ENCODE data around the gene LRRC47.
"Not testable (repeated sequence)": the region's sequence is repeated elsewhere in the genome, so short reads cannot be mapped to it uniquely, and the experiment has no call there.

Gene LRRC47

DNA sequence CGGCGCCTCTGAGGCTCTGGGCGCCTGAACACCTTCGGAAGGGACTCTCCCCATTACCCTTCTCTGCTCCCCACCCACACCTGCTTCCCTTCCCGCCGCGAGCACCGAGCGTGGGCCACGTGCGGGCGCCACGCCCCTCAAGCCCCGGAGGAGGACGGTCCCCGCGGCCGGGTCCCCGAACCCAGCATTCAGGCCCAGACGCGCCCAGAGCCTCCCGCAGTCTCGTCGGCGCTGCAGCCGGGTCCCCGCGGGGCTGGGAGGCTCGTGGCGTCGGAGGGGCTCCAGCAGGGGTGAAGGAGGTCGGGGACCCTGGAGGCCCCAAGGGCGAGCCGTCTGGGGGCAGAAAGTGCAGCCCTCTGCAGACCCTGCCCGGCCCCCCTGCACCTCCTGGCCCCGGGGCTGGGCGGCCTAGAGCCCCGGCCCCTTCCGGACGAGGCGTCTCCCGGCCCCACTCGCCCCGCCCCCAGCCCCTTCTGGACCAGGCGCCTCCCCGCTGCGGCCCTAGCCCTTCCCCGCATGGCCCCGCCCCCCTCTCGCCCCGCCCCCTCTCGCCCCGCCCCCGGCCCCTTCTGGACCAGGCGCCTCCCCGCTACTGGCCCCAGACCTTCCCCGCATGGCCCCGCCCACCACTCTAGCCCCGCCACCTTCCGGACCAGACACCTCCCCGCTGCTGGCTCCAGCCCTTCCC is 24.1 kb downstream of the LRRC47 start:
- ATAC-seq = peak; percentile 81
- DNase-seq = peak; percentile 90

DNA sequence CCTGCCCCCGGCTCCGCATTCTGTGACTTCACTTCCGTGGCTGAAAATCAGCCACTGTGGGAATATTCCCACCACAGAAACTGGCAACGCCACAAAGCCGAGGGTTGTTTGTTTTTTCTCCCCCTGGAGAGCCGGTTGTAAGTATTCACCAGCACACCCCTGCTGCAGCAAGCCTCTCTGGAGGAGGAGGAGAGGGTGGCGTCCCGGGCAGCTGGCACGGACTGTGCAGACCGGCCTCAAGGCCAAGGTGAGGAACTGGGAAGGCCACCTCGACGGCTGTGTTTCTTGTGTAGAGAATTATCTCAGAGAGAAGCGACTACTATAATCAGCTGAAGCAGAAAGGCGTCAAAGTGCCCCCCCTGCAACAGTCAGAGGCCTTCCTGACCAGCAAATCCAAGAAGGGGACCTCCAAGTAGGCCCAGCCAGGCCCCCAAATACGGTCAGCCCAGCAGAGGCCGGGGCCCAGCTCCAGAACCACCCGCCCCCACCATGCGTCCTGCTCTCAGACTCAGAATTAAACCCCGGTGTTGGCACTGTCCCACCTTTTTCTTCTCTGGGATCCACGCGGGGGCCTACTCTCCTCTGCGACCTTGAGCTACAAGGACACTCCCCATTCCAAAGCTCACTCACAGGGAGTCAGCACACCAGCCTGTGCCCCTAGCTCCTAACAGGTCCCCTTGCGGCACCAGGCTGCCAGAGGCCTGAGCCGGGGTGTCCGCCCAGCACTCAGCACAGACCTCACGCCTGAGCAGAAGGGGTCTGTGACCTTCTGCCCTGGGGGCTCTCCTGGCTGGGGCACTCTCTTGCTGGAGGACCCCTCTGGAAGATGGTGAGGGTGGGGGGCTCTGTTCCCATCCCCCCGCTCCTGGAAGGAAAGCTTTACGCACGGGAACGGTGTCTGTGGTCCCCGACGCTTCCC is 24.9 kb downstream of the LRRC47 start:
- ATAC-seq (no peak), DNase-seq (no peak)

DNA sequence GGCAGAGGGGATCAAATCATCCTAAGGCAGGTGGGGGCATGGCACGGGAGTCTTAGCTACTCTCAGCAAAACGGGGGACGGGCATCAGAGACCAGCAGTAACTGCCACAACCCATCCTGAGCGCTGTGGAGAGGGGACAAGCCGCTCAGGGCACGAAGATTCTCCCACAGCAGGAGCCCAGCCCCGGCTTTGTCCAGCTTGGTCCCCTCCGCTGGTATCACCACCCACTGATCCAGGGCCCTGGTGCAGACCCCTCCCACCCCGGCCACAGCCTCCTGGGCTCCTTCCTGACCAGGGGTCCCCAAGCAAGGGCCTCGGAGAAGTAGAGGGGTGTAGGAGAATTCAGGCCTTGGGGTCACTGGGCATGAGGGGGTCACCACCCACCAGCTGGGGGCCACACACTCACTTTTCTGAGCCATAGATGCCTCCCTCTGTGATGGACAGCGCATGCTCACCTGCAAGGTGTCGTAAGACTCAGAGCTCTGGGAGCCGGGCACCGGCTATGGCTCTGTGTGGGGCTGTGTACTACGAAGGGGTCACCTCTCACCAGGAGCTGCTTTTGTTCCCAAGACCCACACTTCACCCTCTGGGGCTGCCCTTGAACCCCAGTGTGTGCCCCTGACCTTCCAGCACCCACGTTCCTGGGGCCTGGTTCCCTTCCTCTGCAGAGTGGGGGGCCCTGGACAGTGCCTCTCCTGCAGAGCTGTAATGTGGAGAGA is 26.1 kb downstream of the LRRC47 start:
- no peak for DNase-seq
- ATAC-seq = no peak

DNA sequence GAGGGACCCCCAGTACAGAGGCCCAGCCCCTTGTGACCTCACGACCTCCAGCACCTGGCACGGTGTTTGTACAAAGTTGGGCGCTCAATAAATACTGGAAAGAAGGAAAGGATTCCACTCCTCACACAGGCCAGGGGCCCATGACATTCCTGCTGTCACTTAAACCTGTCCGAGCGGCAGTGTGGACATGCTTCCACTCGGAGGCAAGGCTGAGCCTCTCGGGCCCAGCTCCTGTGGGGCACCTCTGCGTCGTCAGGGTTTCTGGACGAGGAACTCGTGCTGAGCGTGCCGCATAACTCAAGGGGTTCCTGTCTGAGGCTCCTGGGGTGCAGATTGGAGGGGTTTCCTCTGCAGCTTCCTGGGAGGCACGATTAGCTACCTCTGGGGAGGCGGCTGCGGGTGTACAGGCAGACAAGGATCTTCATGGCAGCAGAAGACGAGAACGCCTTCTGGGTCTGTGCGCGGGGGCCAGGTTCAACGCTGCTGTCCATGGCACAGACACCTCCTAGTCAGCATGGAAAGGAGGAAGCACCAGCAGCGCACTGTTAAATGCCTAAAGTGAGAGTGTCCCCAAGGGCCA is 27.4 kb downstream of the LRRC47 start:
- no peak for ATAC-seq

DNA sequence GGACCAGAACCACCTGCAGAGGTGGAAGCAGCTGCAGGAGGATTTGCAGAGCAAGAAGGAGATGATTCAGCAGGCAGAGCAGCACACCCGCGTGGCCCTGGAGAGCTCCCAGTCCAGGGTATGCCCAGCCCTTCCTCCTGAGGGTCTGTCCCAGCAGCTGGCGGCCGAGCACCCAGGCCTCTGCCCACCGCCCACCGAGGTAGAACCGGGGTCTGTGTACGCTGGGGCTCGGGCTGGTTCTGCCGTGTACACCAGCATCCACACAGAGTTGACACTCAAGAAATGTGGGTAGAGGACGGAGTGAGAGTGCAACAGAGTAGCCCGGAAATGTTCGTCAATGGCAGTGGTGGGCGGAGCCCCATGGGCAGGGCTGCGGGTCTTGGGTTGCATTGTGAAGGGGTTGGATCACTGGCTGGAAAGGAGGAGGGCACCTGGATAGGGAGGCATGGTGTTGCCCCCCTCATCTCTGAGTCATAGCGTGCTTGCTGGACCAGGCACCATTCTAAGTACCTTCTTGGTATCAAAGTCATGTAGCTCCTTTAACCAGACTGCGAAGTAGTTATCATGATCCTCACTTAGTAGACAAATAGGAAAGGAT is 28.9 kb downstream of the LRRC47 start:
- ATAC-seq (no peak), DNase-seq (no peak)

More for the DNA sequence above, 27.4 kb downstream of the LRRC47 start:
- DNase-seq = no peak

DNA sequence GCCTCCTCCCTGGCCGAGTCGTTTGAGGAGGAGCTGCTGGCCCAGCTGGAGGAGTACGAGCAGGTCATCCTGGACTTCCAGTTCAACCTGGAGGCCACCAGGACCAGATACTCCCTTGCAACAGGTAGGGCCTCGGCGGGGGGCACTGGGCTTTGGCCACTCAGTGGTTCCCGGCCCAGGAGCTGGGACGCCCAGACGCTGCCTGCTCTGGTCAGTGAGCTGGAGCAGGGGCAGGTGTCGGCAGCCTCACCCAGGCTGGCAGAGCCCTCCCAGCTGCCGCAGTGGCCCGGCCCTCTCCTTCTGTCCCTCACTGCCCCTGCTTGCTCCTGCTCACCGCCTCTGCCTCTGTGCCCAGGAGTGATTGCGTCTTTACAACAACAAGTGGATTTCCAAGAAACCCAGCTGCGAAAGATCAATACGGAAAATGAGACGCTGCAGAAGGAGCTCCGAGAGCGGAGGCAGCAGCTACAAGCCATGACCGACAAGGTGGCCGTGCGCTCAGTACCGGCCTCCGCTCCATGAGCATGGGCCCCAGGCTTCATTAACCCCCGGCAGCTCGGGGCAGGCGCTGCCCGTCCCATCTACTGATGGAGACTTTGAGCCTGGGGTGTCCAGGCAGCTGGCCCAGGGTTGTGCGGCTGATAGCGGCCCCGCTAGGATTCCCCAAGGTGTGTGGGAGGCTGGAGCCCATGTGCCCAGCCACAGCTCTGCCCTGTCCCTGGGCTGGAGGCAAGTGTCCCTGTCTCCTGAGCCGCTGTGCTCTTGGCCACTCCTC is 32.8 kb downstream of the LRRC47 start:
- DNase-seq = no peak
- no peak for ATAC-seq

DNA sequence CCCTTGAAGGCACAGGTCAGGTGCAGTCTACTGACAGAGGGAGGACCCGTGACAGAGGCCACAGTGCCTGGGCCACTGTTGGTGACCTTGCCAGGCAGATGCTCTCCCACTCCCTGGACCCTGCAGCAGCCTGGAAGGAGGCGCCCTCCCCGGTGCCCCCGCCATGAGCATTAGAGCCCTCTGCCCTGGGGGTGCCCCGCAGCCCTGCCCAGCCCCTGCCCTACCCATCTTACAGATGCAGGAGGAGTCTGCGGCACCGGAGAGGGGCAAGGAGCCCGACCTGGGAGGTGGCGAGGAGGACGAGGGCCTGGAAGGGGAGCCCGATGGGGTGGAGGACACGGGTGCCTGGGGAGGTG is 33.4 kb downstream of the LRRC47 start:
- no peak for DNase-seq
- no peak for ATAC-seq

DNA sequence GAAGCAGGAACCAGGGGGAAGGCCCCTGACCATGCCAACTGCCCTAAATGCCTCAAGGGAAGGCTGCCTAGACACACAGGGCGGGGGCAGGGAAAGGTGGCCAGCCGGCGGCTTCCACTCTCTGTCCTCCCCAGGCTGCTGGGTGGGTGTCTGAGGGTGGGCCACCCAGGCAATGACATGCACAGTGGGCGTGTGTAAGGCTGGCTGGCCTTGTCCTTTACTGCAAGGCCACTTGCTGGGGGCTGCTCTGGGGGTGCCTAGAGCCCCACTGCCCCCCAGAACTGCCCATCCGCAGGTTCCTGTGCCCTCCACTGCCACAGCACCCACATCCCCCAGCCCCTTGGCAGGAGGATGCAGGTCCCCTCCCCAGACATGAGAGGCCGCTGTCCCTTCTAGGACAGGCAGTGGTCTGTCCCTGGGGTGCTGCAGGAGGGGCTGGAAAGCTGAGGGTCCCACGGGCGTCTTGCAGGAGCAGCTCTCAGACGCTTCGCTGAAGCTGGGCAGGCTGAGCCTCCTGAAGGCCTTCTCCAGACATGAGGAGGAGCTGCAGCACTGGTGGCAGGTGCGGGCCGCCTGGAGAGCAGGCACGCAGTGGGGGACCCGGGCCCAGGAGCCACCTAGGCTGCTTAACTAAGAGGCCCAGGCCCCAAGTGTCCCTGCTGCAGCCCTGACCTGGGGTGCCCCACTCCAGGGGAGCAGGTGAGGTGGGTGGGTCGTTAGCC is 34.0 kb downstream of the LRRC47 start:
- no peak for ATAC-seq
- DNase-seq = no peak

DNA sequence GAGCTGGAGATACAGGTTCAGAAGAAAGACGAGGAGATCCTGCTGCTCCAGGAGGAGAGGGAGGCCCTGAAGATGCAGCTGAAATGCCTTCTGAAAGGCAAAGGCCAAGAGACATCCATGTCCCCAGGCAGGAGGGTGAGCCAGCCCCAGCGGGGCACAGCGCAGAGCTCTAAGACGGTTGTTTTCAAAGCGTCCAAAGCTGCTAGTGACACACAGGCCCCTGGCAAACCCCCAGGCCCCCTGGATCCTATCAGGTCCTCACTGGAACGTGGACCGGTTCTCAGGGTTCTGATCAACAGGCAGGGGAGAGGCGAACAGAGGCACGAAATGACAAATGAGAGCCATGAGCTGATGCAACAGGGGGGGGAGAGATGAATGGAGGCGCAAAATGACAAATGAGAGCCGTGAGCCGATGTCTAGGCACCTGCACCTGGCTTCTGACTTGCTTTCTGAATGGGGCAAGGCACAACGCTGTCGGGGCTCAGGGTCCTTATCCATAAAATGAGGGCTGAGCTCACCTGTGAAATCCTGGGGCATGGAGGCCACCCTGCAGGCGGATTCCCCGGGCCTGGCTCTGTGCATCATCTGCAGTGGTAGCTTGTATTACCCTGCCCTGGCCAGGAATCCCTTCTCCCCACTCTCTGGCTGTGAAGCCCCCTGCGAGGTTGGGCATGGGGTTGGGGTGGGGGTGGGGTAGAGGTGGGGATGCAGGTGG is 34.8 kb downstream of the LRRC47 start:
- DNase-seq = no peak
- ATAC-seq = no peak

DNA sequence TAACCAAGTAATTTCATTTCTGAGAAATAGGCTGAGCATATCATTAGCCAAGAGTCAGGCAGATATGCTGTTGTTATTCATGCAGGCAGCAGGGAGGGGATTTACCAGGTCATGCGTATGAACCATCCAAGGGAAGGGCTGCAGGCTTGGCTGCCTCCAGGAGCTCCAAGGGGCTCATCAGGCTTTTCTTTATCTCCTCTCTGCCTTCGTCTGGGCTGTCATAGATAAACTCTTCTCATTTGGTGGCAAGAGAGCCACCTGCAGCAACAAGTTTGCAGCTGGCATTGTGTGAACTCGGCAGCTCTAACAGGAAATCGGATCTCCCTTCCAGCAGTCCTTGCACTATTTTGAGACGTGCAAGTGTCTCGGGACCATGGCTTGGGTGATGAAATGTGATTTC is 36.5 kb downstream of the LRRC47 start:
- ATAC-seq = no peak
- no peak for DNase-seq

DNA sequence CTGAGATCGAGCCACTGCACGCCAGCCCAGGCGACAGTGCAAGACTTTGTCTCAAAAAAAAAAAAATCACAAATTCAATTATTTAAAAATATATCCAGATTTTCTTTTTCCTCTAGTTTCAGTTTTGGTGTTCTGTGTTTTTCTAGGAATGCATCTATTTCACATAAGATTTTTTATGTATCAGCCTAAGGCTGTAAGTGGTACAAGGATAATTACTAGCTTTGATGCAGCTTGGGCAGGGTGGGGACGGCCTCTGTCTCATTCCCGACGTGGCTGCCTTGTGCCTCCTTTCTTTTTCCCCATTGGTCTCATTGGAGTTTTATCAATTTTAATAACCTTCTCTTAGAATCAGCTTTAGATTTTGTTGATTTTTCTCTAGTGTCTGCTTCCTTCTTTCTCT is 37.1 kb downstream of the LRRC47 start:
- ATAC-seq (no peak), DNase-seq (no peak)

DNA sequence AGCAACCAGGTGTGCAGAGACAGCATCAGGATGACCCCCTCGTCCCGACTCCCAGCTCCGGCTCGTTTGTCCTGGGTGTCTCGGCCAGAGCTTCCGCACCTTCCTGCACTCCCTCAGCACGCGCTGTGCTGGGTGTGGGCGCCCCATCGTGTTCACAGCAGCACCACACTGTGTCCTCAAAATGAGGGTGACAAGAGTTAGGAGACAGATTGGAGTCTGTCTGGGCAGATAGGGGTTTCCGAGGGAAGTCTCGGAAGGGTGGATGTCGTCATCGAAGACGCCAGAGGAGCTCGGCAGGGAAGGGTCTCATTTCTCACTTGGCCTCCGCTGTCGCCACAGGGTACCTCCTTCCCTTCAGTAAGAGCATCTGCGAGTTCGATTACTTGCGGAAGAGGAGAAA is 39.9 kb downstream of the LRRC47 start:
- DNase-seq (no peak), ATAC-seq (no peak)

DNA sequence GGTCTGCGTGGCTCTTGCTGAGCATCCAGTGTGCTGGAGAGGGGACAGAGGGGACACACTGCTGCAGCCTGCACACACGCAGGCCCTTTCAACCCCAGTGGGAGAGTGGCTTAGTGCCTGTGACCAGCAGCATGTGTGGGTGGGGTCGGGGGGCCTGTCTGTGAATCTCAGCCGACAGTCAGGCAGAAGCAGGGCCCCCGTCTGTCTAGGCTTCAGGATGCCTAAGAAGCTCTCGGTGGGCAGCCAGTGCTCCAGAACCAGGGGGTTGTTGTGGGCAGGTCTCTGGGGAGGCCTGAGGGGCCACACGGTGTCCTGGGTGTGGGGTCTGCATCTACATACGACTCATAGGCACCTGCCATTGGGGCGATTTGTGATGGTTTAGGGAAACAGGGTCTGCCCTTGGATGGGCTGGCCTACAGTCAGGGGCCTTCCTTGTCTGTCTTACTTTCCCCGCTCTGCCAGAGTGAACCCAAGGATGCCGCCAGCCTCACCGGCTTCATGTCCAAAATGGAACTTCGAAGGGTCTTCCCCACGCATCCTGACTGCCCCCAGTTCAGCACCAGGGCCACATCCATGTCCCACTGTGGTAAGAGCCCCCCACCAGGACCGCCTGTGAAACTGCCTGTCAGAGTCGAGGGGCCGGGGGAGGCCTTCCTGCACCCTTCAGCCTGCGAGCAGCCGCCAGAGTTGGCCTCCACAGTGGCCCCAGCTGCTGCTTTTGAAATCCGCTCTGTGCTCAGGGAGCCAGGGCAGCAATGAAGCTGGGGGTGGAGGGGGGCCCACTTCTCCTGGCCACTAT is 42.4 kb downstream of the LRRC47 start:
- ATAC-seq = no peak
- no peak for DNase-seq

DNA sequence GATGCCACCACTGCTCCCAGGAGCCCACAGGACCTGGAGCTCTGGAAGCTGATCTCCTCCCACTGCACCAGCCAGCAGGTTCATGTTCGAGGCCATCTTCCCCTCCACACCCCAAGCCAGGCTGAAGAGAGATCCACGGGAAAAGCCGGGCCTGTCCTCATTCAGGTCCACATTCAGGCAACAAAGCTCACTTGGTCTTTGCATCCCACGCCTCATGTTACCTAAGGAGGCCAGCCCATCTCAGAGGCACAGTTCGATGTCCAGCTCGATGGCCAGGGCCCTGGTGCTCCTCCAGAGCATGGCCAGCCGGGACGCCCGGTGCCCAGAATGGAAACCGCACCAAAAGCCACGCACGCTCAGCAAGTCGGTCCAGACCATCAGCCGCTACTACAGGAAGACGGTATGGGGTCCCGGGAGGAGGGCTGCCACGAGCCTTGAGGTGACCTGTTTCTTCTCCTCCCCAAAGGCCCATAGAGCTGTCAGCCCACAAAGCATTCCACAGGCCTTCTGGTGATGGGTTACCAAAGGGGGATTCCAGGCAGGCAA is 43.8 kb downstream of the LRRC47 start, which contains the start of gene CCDC27:
Gene CCDC27 (plus strand): TSS at position 51 of the 546 bp plus-strand sequence. CDS start 32 bp downstream, at position 83.
- no peak for DNase-seq

DNA sequence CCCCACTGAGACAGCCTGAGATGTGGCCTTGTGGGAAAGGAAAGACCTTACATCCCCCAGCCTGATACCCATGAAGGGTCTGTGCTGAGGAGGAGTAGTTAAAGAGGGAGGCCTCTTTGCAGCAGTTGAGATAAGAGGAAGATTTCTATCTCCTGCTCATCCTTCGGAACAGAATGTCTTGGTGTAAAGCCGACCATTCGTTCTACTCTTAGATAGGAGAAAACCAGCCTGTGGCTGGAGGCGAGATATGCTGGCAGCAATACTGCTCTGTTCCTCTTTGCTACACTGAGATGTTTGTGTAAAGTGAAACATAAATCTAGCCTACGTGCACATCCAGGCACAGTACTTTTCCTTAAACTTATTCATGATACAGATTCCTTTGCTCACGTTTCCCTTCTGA is 45.6 kb downstream of the LRRC47 start:
- DNase-seq (no peak), ATAC-seq (no peak)

More for the DNA sequence above, 43.8 kb downstream of the LRRC47 start, which contains the start of gene CCDC27:
- ATAC-seq = no peak

DNA sequence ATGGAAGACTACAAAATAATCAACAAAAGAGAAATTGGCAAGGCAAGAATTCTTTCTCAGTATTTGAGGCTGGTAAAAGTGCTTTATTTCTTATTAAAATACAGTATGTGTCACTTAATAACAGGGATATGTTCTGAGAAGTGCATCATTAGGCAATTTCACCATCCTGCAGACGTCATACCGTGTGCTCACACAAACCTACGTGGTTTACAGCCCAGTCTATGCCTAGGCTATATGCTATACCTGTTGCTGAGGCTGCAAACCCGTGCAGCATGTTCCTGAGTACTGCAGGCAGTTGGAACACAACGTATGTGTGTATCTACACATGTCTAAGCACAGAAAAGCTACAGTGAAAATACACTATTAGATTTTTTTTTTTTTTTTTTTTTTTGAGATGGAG is 46.8 kb downstream of the LRRC47 start:
- ATAC-seq = no peak

DNA sequence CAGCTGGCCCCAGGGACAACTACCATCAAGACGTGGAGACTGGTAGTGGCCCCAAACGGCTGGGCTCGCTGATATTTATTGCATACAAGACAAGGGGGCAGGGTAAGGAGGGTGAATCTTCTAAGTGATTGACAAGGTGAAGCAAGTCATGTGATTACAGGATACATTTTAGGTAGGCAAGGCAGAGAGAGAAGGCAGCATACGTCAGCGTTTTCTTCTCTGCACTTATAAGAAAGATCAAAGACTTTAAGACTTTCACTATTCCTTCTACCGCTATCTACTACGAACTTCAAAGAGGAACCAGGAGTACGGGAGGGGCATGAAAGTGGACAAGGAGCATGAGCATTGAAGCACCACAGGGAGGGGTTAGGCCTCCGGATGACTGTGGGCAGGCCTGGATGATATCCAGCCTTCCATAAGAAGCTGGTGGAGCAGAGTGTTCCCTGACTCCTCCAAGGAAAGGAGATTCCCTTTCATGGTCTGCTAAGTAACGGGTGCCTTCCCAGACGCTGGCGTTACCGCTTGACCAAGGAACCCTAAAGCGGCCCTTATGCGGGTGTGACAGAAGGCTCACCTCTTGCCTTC is 47.9 kb downstream of the LRRC47 start:
- not testable (repeated sequence) for ATAC-seq, DNase-seq

More for the DNA sequence above, 46.8 kb downstream of the LRRC47 start:
- DNase-seq = no peak

DNA sequence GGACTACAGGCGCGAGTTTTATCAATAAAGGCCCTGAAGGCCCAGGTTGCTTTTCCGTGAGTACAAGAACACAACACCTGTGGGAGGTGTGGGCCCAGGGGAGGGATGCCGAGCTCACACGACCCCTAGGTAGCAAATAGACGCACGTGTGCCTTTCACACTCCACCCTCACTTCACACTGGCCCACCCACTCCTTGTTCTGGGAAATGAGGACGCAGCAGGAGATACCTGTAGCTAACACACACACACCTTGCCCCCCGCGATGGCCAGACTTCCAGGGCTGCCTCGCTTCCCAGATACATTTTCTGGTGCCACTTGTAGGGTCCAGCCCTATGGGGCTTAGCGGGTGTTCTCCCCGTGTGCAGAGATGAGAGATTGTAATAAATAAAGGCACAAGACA is 48.4 kb downstream of the LRRC47 start:
- DNase-seq (no peak), ATAC-seq (no peak)

All from stimulated activated naive CD8-positive, alpha-beta T cell treated with anti-CD3 and anti-CD28 coated beads, Interleukin-15, Interleukin-2, amounts not matched to agents 100 U/mL and 50 U/mL, for 24 hours (primary cell).